ENCODE measurements around the gene UPK3A. TPM values are rescaled to one million over a fixed set of nuclear protein-coding genes. Genes with fewer than 3 reads are reported as not detected.

UPK3A gene
- polyA plus RNA-seq, 3 donors = 6.0 to 19.0 (median 14.0) TPM

GRCh38 chr22:45265535-45265934 lies 19.2 kb upstream of the UPK3A start:
- Mint-ChIP-seq H3K9me3 (peaks cover 0 to 2% (median 0%) of the 10 kb centered on the region in 7 donors), H3K27me3 (ENCODE audit: low read depth in 3 of 3) (peaks cover 10 to 20% (median 13%) of the 10 kb centered on the region in 3 donors), H3K27ac (peak overlapping the region in 1 of 7 donors; percentile 66), H3K36me3 (peaks cover 0 to 1% of the 10 kb centered on the region in 2 donors), H3K4me1 (peaks cover 54% of the 10 kb centered on the region), H3K4me3 (no peak overlapping the region)
- H3K27me3 ChIP-seq (ENCODE audit: control insufficient read depth in 2 of 2, insufficient read depth in 2 of 2, low read length in 2 of 2) = peaks cover 0 to 4% of the 10 kb centered on the region in 2 donors
- no peaks in the 10 kb centered on the region for H4K20me1 ChIP-seq (ENCODE audit: insufficient read depth, low read length)
- H3K9ac ChIP-seq (ENCODE audit: insufficient read depth, low read length, poor library complexity, severe bottlenecking) = no peak overlapping the region
- no peaks in the 10 kb centered on the region for H3K9me3 ChIP-seq (replicated peaks in 1 of 2; ENCODE audit: control insufficient read depth in 1 of 2, insufficient read depth in 1 of 2, low read length in 2 of 2)
- no peak overlapping the region for H3K4me2 ChIP-seq (replicated peaks; ENCODE audit: extremely low read depth, low read length, poor library complexity, severe bottlenecking)
- H3K4me1 ChIP-seq (ENCODE audit: control insufficient read depth in 1 of 2, insufficient read depth in 2 of 2, low read length in 2 of 2) = peaks cover 62% of the 10 kb centered on the region in 2 donors
- intact Hi-C loops (cut with micrococcal nuclease) = loop anchor here (5.0 kb wide), 2 partner anchors 157 to 287 kb away; no protein-coding TSS in a partner anchor
- H2AFZ ChIP-seq (ENCODE audit: insufficient read depth, low read depth, low read length, poor library complexity, severe bottlenecking) = no peak overlapping the region
- DNase-seq = no peak
- WGBS (ENCODE audit: insufficient coverage) = 100% methylated on average over 1 of the region's 7 CpGs
- no peak overlapping the region for H3K4me3 ChIP-seq (replicated peaks in 1 of 3; ENCODE audit: low read depth in 2 of 3, low read length in 3 of 3)
- TF ChIP-seq, protein P1, sequence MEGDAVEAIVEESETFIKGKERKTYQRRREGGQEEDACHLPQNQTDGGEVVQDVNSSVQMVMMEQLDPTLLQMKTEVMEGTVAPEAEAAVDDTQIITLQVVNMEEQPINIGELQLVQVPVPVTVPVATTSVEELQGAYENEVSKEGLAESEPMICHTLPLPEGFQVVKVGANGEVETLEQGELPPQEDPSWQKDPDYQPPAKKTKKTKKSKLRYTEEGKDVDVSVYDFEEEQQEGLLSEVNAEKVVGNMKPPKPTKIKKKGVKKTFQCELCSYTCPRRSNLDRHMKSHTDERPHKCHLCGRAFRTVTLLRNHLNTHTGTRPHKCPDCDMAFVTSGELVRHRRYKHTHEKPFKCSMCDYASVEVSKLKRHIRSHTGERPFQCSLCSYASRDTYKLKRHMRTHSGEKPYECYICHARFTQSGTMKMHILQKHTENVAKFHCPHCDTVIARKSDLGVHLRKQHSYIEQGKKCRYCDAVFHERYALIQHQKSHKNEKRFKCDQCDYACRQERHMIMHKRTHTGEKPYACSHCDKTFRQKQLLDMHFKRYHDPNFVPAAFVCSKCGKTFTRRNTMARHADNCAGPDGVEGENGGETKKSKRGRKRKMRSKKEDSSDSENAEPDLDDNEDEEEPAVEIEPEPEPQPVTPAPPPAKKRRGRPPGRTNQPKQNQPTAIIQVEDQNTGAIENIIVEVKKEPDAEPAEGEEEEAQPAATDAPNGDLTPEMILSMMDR (IDR thresholded peaks at IDR 0.05) = no peak
- no peak overlapping the region for H3K27ac ChIP-seq (ENCODE audit: low read depth in 1 of 2, low read length in 2 of 2)
- H3K36me3 ChIP-seq (replicated peaks in 1 of 2; ENCODE audit: control insufficient read depth in 1 of 2, insufficient read depth in 2 of 2, low read length in 2 of 2) = no peaks in the 10 kb centered on the region
- H3K79me2 ChIP-seq (ENCODE audit: insufficient read depth, low read length) = no peaks in the 10 kb centered on the region

DNA sequence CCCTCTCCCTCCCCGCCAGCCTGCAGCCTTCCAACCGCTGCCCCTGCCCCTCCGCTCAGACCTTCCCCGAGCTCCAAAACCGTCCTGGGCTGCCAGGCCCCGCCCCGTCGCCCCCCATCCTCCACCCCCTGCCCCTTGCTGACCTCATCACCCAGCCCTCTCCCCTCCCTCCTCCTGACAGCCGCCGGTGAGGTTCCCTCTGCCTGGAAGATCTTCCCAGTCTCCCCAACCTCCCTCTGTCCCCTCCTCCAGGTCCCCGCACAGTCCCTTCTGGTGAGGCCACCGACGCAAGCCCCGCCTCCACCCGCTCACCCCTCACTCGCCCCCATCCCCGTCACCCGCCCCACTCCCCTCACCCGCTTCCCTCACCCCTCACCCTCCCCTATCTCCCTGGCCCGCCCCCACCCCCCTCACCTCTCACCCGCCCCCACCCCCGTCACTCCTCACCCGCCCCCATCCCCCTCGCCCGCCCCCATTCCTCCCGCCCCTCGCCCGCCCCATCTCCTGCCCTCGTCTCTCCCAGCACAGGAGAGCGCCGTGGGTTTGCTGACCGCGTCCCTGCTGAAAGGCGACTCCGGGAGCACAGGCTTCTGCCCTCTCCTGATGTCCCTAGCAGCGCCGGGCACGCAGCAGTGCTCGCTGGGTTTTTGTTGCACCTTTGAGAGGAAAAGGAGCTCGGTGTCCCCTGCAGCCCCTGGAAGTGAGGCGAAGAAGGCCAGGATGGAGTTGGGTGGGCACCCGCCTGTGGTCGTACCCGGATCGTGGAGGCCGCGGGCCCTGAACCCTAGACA lies 16.4 kb upstream of the UPK3A start:
- peaks cover 13 to 23% (median 13%) of the 10 kb centered on the region in 3 donors for H3K27me3 Mint-ChIP-seq (ENCODE audit: low read depth in 3 of 3)
- WGBS (ENCODE audit: insufficient coverage) = under 1% methylated on average over 19 of the region's 47 CpGs
- TF ChIP-seq, protein P1 (IDR thresholded peaks at IDR 0.05) = no peak
- H3K36me3 Mint-ChIP-seq = peaks cover 0 to 2% of the 10 kb centered on the region in 2 donors
- peak overlapping the region; percentile 88 to 93 for H3K4me3 Mint-ChIP-seq
- peaks cover 0 to 4% of the 10 kb centered on the region in 2 donors for H3K27me3 ChIP-seq (ENCODE audit: control insufficient read depth in 2 of 2, insufficient read depth in 2 of 2, low read length in 2 of 2)
- no peaks in the 10 kb centered on the region for H3K36me3 ChIP-seq (replicated peaks in 1 of 2; ENCODE audit: control insufficient read depth in 1 of 2, insufficient read depth in 2 of 2, low read length in 2 of 2)
- intact Hi-C loops (cut with micrococcal nuclease) = loop anchor here (2.0 to 5.0 kb wide), 4 partner anchors 28 to 284 kb away; partner anchors contain the start of gene KIAA0930 (in 1 of the 2)
- no peaks in the 10 kb centered on the region for H3K9me3 ChIP-seq (replicated peaks in 1 of 2; ENCODE audit: control insufficient read depth in 1 of 2, insufficient read depth in 1 of 2, low read length in 2 of 2)
- H3K9ac ChIP-seq (ENCODE audit: insufficient read depth, low read length, poor library complexity, severe bottlenecking) = peak overlapping the region; percentile 15
- no peak overlapping the region for H3K27ac ChIP-seq (ENCODE audit: low read depth in 1 of 2, low read length in 2 of 2)
- H3K9me3 Mint-ChIP-seq = peaks cover 0 to 2% (median 0%) of the 10 kb centered on the region in 7 donors
- H3K27ac Mint-ChIP-seq = peak overlapping the region in 4 of 7 donors; percentile 4 to 56 (median 20)
- no peaks in the 10 kb centered on the region for H4K20me1 ChIP-seq (ENCODE audit: insufficient read depth, low read length)
- DNase-seq = no peak
- peaks cover 50% of the 10 kb centered on the region for H3K4me1 Mint-ChIP-seq
- H2AFZ ChIP-seq (ENCODE audit: insufficient read depth, low read depth, low read length, poor library complexity, severe bottlenecking) = peak overlapping the region; percentile 87
- H3K4me3 ChIP-seq (replicated peaks in 1 of 3; ENCODE audit: low read depth in 2 of 3, low read length in 3 of 3) = peak overlapping the region; percentile 65 to 93 (median 68)
- peak overlapping the region; percentile 100 for H3K4me2 ChIP-seq (replicated peaks; ENCODE audit: extremely low read depth, low read length, poor library complexity, severe bottlenecking)
- peaks cover 53 to 55% of the 10 kb centered on the region in 2 donors for H3K4me1 ChIP-seq (ENCODE audit: control insufficient read depth in 1 of 2, insufficient read depth in 2 of 2, low read length in 2 of 2)
- no peaks in the 10 kb centered on the region for H3K79me2 ChIP-seq (ENCODE audit: insufficient read depth, low read length)
